Left lung (tissue), 10 donors: ENCODE data around the gene KCNF1. TPM values are rescaled to one million over a fixed set of nuclear protein-coding genes. Genes with fewer than 3 reads are reported as not detected.

ENCODE experiments used
- ATAC-seq: fragments of 200-7000 bp; cut with Tn5 transposase; one replicate; pipeline ENCODE4 v1.9.1; 2020; ENCODE audit warnings: moderate library complexity
- DNase-seq, 4 donors: peaks; one replicate each; pipeline ENCODE4 v3.0.0-alpha.2; 2013 to 2020
- H3K27ac ChIP-seq, 2 donors: fragments of 200-600 bp; sonication (generic) in 1 of 2; one replicate each; pipeline versions ENCODE4 v1.5.0 to v1.8.0; 2020 to 2021
- H3K27me3 ChIP-seq, 2 donors: fragments of 200-600 bp; sonication (generic) in 1 of 2; one replicate each; pipeline versions ENCODE4 v1.5.0 to v1.8.0; 2020 to 2021
- H3K36me3 ChIP-seq, 2 donors: fragments of 200-600 bp; sonication (generic) in 1 of 2; one replicate each; pipeline versions ENCODE4 v1.5.0 to v1.8.0; 2020 to 2021
- H3K4me1 ChIP-seq, 2 donors: fragments of 200-600 bp; one replicate each; pipeline ENCODE4 v1.8.0; 2021
- H3K4me3 ChIP-seq, 2 donors: fragments of 200-600 bp; sonication (generic) in 1 of 2; one replicate each; pipeline versions ENCODE4 v1.5.0 to v1.8.0; 2020 to 2021; ENCODE audit warnings: mild to moderate bottlenecking in 1 of 2
- H3K9me3 ChIP-seq, 2 donors: fragments of 200-600 bp; sonication (generic) in 1 of 2; one replicate each; pipeline versions ENCODE4 v1.5.0 to v1.8.0; 2020 to 2021
- CTCF ChIP-seq, 2 donors: fragments of 200-600 bp; sonication (generic) in 1 of 2; IDR thresholded peaks; one replicate each; pipeline versions ENCODE4 v1.5.0 to v1.8.0; 2021; ENCODE audit warnings: antibody characterized with exemption in 2 of 2
- intact Hi-C, 2 donors: fragments of 100-400 bp; cut with DNase I; formaldehyde crosslinking; loops; one replicate each; pipeline versions ENCODE4 v1.11.2 to v1.14.2; 2022
- polyA plus RNA-seq, 6 donors: library from polyadenylated mRNA; unstranded; fragments of 120-200 nt; gene quantifications; one replicate each; pipeline ENCODE4 v1.2.1, GENCODE V29; 2013; ENCODE audit not compliant: insufficient read length in 6 of 6
- total RNA-seq, 2 donors: library from RNA; stranded (reverse); fragmentation: NEBNext Ultra II Directional; extraction: Animal tissue kit (Norgen Biotek cat#: 25700); gene quantifications; one replicate each; pipeline ENCODE4 v1.2.1, GENCODE V29; 2021
- donor health status: DM: no; HTN: yes; CAD: no.
- donor health status: DM: no; HTN: no; CAD: no.

The KCNF1 gene
- total and polyA plus RNA-seq, 8 donors = 0.98 to 2.5 (median 1.8) TPM; not detected in 2

DNA sequence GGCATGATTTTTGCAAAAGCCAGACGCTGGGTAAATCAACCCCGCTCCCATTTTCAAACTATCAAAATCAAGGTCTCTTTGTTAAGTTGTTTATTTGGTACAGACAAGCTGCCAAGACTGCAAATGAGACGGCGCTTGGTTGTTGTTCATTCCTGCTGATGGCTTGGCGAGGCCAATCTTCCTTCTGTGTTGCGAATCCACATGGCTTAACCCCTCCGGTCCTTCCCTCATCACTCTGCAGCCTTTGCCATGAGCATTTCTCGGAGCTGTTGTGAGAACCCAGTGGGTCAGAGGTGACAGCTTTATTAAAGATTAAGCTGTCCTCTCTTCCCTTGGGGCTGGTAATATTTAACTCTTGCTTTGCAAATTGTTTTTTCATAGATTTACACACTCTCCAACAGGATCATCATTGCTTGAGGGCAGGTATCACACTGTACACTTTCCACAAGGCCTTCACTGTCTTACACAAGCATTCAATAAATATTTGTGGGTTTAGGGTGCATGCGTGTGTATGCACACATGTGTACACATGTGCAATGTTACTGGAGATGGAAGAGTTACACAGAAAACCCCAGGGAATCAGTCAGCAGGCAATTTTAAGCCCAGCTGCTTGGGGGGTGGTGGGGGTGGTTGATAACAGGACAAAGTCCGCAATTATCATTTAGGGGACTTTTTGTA is 27.8 kb upstream of the KCNF1 start:
- intact Hi-C loops = no loop called here
- H3K4me1 ChIP-seq = no peaks in the 10 kb centered on the region
- no peak for TF ChIP-seq CTCF (IDR thresholded peaks at IDR 0.05)
- ATAC-seq (no peak), DNase-seq (peak in 1 of 4 donors; percentile 31)
- H3K36me3 ChIP-seq = no peaks in the 10 kb centered on the region
- H3K9me3 ChIP-seq = no peaks in the 10 kb centered on the region
- H3K27me3 ChIP-seq = peaks cover 0 to 10% of the 10 kb centered on the region in 2 donors
- H3K4me3 ChIP-seq = no peak overlapping the region
- no peak overlapping the region for H3K27ac ChIP-seq

- H3K27ac ChIP-seq = no peak overlapping the region
- intact Hi-C loops = no loop called here
- ATAC-seq = no peak
- H3K4me1 ChIP-seq = no peaks in the 10 kb centered on the region
- H3K4me3 ChIP-seq = no peak overlapping the region
- no peak for TF ChIP-seq CTCF (IDR thresholded peaks at IDR 0.05)
- no peaks in the 10 kb centered on the region for H3K9me3 ChIP-seq
- DNase-seq = no peak
- H3K27me3 ChIP-seq = peaks cover 0 to 15% of the 10 kb centered on the region in 2 donors
- no peaks in the 10 kb centered on the region for H3K36me3 ChIP-seq
Observed at GRCh38 chr2:10884574-10884975, 27.2 kb upstream of the KCNF1 start.

DNA sequence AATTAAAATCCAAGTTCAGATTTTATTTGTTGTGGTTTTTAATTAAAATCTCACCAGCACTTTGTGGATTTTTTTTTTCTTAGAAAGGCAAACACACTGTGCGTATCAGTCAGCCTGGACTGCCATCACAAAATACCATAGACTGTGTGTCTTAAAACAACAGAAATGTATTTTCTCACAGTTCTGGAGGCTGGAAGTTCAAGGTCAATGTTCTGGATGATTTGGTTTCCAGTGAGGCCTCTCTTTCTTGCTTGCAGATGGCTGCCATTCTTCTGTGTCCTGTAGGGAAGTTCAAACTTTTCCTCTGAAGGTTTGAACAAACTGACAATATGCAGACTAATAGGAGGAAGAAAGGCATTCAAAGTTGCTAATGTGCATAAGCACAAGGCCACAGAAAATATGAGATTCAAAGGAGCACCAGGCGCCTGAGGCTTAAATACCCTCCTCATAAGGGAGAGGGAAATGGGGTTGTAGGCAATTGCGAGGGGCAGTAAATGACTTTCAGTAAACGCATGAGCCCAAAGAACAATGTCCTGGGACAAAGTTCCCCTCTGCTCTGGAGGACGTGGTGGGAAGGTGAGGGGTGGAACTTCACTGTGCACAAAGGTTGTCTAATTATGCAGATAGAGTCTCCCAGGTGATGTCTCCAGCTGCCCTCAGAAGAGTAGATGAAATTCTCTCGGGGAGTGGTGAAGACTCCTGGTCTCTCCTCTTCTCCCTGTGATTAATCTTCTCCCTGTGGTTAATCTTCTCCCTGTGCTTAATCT is 26.5 kb upstream of the KCNF1 start:
- ATAC-seq (no peak), DNase-seq (no peak)
- Histone ChIP-seq H3K9me3 (no peaks in the 10 kb centered on the region), H3K27ac (no peak overlapping the region), H3K4me3 (no peak overlapping the region), H3K36me3 (no peaks in the 10 kb centered on the region), H3K27me3 (peaks cover 0 to 20% of the 10 kb centered on the region in 2 donors), H3K4me1 (no peaks in the 10 kb centered on the region)
- intact Hi-C loops = no loop called here
- no peak for TF ChIP-seq CTCF (IDR thresholded peaks at IDR 0.05)

GRCh38 chr2:10887476-10887875 is 24.3 kb upstream of the KCNF1 start:
- H3K9me3 ChIP-seq = no peaks in the 10 kb centered on the region
- no peak overlapping the region for H3K27ac ChIP-seq
- intact Hi-C loops = no loop called here
- no peak for TF ChIP-seq CTCF (IDR thresholded peaks at IDR 0.05)
- no peak for DNase-seq
- no peaks in the 10 kb centered on the region for H3K4me1 ChIP-seq
- H3K4me3 ChIP-seq = no peak overlapping the region
- peaks cover 0 to 20% of the 10 kb centered on the region in 2 donors for H3K27me3 ChIP-seq
- no peaks in the 10 kb centered on the region for H3K36me3 ChIP-seq
- no peak for ATAC-seq

GRCh38 chr2:10889651-10890215 is 22.0 kb upstream of the KCNF1 start:
- ATAC-seq (no peak), DNase-seq (no peak)
- H3K36me3 ChIP-seq = no peaks in the 10 kb centered on the region
- H3K4me1 ChIP-seq = no peaks in the 10 kb centered on the region
- H3K4me3 ChIP-seq = no peak overlapping the region
- intact Hi-C loops = no loop called here
- peaks cover 0 to 20% of the 10 kb centered on the region in 2 donors for H3K27me3 ChIP-seq
- no peak overlapping the region for H3K27ac ChIP-seq
- no peak for TF ChIP-seq CTCF (IDR thresholded peaks at IDR 0.05)
- H3K9me3 ChIP-seq = no peaks in the 10 kb centered on the region
